OCI-LY7 (cell line): ENCODE data around the gene CFAP90.

Experiments used
- CTCF ChIP-seq: fragments of 200-600 bp; sonication (generic); conservative IDR thresholded peaks from 2 replicates; pipeline ENCODE4 v1.5.1; 2014; ENCODE audit warnings: mild to moderate bottlenecking, antibody characterized with exemption, low read length, moderate library complexity, mixed read lengths
- EZH2phosphoT487 ChIP-seq: fragments of 200-600 bp; sonication (generic); IDR thresholded peaks from 2 replicates; pipeline ENCODE4 v1.6.1; 2018; ENCODE audit warnings: low read depth, borderline replicate concordance, mild to moderate bottlenecking, mixed run types, antibody characterized with exemption, low read length, moderate library complexity, mixed read lengths

DNA sequence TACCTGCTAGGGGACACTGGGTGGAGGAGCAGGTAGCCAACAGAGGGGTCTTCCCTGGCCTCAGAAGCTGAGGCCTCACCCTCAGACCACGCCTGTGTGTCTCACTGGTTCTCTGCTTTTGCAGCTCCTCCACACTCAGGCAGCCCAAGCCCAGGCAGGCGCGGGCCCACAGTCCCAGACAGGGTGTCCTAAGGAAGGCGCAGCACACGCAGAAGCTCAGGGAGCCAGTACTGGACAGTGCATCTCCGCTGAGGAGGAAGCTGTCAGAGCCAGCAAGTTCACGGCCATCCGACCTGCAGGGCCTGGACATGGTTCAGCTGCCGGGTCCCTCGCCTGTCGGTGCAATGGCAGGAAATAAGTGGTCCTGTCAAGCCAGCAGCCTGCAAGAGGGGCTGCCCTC, 25.3 kb downstream of the CFAP90 start:
- TF ChIP-seq EZH2phosphoT487 (no peak), CTCF (no peak)
